EH (cell line): ENCODE data around the gene LACRT.
"Not testable (repeated sequence)": the region's sequence is repeated elsewhere in the genome, so short reads cannot be mapped to it uniquely, and the experiment has no call there.

ENCODE experiments used
- DNase-seq: peaks from one replicate; pipeline ENCODE4 v3.0.0-alpha.2; 2015; ENCODE audit warnings: low read depth

Gene LACRT

DNA sequence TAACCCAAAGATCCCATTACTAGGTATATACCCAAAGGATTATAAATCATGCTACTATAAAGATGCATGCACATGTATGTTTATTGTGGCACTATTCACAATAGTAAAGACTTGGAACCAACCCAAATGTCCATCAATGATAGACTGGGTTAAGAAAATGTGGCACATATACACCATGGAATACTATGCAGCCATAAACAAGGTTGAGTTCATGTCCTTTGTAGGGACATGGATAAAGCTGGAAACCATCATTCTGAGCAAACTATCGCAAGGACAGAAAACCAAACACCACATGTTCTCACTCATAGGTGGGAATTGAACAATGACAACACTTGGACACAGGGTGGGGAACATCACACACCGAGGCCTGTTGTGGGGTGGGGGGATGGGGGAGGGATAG is 4.4 kb upstream of the LACRT start:
- DNase-seq, result not testable (repeated sequence)

DNA sequence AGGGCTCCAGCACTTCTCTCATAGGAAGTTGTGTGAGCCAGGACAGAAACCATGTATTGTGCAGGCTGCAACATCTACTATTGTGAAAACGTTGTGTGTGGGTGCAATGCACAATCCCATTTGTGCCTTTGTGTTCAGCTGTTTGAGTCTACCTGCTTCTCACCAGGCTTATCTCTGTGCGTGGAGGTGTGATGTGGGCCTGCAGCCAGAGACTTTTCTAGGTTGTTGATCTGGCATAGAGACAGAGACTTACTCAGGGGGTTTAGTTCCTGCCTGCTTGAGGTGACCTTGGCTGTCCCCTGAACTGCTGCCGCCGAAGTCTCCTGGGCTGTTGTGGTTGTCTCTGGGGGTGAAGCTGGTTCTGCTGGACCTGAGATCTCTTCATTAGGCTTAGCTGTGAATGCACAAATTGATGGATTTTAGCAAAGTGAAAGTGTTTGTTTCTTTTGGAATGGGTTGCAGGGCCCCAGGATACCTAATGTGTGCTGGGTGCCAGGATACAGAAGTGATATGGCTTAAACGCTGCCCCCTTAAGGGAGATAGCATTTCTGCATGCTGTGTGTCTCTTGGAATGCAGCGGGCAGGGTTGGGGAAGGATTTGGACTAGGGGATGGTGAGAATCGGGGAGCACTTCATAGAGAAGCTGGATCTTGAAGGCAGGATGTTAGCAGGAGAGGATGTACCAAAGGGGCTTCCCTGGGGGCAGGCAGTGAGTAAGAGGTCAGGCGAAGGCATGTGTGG is 2.5 kb downstream of the LACRT start:
- no peak for DNase-seq

DNA sequence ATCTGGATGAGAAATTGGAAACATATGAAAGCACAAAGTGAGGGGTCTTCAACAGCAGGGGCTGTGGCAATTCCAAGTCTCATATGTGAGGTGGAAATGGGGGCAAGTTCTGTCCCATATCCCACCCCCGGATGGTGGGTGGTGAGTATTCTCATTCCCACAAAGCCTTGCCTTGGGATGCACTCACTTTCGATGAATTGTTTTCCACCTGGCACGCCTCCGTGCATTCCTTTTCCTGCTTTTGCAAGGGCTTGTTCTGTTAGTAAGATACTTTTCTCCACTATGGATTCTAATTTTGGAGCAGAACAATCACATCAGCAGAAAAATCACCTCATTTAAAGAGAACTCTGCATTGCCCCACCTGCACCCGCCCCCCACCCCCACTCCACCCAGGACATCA is 3.1 kb downstream of the LACRT start:
- no peak for DNase-seq

DNA sequence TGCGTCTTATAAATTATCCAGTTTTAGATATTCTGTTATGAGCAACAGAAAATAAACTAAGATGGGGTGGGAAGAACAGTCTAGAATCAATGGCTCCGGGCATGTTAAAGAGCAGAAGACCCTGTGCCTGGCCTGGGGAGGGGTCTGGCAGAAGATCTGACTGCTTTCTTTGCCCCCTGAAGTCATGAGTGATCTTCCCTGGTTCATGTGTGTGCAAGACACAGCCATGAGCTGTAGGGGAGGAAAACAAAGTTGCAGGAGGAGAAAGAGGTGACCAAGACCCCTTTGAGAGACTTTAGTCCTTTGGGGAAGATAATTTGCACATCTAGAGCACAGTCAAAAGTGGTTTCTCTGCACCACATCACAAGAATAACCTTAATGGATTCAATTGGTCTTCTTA is 4.8 kb downstream of the LACRT start:
- DNase-seq, result no peak

DNA sequence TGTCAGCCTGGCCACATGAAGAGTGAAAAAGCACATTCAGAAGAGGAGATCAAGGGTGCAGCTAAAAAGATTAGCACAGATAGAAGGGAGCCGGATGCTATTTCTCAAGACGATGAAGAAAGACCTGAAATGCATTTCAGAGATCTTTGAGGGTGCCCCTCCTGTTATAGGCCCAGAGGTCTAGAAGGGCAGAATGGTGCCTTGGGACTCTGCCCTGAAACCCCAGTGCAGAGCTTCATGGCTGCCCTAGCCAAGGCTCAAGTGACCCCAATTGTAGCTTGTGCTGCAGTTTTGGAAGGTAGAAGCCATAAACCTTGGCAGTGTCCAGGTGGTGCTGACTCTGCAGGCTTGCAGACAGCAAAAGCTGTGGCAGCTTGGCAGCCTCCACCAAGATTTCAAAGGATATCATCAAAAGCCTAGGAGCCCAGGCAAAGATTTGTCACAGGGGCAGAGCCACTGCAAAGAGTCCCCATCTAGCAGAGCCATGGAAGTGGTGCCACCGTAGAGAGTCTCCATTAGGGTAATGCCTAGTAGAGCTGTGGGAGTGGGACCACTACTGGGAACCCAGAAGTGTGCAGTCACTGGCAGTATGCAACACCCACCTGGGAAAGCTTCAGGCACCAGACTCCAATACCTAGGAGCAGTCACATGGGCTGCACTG is 6.4 kb downstream of the LACRT start:
- no peak for DNase-seq

DNA sequence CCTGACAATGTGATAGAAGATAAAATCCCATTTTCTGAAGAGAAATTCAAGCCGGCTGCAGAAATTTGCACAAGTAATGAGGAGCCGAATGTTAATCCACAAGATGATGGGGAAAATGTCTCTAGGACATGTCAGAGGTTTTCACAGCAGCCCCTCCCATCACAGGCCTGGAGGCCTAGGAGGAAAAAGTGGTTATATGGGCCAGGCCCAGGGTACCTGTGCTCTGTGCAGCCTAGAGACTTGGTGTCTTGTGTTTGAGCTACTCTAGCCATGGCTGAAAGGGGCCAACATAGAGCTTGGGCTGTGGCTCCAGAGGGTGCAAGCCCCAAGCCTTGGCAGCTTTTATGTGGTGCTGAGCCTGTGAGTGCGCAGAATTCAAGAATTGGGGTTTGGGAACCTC is 7.4 kb downstream of the LACRT start:
- no peak for DNase-seq

DNA sequence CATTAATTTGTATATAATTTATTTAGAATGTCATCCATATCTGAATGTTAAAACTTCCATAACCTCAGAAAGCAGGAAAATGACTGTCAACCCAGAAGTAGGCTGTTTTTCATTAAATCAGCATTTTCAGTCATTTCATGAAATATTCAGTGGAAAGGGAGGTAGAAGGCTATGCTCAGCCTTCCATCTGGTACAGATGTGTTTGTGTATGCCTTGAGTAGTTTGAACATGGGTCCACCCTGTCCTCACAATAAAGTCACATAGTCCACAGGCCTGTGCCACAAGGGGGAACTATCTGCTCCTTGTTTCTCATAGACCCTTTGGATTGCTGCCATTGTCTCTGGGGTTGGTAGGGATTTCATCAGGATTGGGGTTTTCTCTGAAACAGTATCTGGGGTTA is 9.1 kb downstream of the LACRT start:
- DNase-seq, result no peak

DNA sequence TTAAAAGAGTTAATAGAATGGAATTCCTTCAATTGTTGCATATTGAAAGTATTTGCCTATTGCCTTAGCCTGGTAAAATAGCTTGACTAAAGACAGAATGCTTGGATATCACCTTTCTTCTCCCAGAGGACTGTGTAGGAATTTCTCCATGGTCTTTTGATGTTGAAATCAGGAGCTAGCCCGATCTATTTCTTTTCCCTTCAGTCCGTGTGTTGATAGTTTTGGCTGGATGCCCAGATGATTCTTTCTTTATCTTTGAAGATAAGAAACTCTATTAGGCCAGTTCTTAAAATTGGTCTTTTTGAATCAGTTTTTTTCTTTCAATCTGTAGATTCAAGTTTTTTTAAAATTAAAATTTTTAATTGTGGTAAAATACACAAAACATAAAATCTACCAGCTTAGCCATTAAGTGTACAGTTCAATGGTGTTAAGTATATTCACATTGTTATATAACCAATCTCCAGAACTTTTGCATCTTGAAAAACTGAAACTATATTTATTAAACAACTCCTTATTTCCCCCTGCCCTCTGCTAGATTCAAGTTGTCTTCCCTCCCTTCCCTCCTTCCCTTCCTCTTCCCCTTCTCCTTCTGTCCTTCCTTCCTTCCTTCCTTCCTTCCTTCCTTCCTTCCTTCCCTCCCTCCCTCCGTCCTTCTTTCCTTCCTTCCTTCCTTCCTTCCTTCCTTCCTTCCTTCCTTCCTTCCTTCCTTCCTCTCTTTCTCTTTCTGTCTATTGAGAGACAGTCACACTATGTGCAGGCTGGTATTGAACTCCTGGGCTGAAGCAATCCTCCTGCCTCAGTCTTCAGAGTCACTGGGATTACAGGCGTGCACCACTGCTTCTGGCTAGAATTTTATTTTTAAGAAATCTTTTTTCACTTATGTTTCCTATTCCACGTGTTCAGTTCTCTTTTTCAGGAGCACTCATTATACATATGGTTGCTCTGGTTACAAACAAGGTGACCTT is 10.1 kb downstream of the LACRT start:
- DNase-seq, result no peak

DNA sequence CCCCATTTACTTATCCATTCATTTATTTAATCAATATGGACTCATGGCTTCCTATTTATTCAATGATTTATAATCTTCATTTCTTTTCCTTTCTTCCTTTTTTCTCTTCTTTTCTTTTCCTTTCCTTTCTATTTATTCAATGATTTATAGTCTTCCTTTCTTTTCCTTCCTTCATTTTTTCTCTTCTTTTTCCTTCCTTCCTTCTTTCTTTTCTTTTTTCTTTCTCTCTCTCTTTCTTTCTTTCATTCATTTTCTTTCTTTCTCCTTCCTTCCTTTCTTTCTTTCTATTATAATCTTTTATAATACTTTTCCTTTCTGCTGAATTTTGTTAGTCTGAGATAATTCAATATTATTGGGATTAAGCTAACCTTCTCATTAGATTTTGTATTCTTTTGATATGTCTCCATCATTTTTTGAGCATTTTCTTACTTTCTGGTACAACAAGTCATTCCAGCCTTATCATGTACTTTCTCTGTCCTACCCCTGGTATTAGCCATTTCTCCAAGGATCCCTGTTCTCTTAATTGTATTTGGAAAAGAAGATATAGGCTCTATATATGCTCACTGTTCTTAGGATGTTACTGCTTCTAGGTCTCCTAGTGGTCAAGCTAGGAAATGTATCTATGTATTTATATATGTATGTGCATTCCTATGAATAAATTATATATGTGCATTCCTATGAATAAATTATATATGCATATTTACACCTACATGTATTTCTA is 12.1 kb downstream of the LACRT start:
- peak; percentile 3 for DNase-seq

DNA sequence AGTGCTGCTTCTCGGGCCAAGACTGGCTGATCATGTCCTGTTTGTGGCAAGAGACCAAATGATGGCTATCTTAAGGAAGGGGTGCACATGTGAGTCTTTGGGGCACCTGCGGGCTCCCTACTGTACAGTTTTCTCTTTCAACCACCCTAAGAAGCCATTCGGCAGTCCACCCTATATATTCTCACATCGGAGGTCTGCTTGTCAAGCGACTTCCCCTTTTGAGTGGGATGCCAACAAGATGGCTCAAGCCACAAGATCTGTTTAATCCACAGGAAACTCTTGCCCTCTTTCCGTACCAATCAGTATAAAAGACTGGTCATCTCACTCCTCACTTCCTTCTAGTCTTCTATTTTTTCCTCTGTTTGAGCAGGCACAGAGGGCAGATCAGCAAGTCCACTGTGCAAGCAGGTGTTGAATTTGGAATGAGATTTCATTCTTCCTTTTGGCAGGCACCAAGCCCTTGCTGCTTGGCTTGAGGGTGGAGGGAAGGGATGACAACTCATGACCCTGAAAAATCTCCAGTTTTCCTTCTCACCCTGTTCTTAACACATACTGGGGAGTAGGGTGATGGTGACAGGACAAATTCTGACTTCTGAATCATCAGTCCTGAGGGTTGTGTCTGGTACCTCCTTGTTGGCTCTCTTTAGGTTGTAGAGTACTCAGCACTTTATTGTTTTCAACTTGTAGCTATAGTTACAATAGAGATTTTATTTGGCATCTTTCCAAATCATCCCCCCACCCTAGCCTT is 17.6 kb downstream of the LACRT start:
- DNase-seq, result no peak

DNA sequence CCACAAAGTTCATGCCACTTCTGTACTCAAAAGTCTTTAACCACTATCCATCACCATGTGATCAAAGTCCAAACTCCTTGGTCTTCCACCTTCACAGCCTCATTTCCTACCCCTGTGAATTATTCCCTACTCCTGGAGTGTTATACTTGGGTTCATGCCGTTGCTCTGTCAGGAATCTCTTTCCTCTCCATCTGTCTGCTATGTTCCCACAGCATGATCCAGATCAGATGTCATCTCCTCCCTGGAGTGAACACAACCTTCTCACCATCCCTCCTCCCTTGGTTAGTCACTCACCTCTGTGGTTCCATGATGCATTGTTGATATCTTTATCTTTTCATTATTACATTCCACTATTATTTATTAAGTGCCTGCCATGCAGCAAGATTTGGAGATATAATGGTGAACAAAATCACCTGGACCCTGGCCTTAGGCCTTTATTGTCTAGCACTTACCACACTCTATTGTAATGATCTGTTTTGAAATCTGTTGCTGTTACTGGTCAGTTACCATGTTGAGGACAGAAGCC is 22.4 kb downstream of the LACRT start:
- no peak for DNase-seq

DNA sequence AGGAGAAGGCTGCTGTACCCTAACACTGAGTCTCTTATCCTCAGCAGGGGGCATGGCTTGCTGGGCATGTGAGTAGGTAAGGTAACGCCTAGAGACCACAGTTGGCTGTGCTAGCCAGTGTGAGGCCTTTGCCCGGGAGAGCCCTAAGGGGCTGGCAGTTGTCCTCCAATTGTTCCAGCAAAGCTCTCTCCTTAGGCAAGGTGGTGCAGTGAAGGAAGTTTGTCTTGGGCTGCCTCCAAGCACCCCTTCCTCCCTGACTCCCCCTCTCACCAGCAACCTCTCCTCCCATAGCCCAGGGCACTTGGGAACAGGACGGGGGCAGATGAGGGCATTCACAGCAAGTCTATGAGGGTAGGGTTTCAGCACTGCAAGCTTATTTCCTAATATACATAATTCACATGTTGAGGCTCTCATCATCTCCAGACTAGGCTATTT is 23.0 kb downstream of the LACRT start:
- no peak for DNase-seq

DNA sequence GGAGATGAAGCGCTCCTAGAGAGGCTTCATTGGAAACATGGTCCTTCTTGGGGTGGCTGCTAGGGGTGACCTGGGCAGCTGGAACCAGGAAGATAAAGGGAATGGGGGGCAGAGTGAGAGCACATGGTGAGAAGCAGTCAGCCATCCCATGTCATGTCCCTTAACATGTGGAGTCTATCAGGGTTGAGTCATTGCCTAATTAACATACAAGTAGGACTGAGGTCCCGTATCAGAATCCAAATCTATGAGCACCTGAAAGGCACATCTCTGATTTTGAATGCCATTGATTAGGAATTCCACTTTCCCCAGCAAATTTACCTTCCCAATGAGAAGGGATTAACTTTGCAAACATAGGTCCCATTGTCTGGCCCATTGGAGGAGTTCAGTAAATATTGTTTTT is 25.9 kb downstream of the LACRT start:
- no peak for DNase-seq

DNA sequence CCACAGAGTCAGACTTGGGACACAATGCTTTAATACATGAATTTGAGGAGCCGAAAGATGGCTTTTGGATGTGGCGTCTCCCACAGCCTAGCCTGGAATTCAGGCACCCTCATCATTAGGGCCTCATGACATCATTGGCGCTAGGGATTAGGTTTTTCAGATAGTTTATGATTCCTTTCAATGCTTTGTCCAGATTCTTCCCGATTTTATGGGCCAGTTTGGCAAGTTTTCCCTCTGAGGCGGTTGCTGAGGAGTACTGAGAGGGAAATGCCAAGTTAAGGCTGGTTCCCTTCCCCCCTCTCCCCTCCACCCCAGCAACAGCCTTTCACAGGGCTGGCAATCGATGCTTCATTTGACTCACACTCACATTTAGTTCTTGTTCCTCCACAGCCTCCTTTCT is 26.5 kb downstream of the LACRT start:
- DNase-seq, result no peak

DNA sequence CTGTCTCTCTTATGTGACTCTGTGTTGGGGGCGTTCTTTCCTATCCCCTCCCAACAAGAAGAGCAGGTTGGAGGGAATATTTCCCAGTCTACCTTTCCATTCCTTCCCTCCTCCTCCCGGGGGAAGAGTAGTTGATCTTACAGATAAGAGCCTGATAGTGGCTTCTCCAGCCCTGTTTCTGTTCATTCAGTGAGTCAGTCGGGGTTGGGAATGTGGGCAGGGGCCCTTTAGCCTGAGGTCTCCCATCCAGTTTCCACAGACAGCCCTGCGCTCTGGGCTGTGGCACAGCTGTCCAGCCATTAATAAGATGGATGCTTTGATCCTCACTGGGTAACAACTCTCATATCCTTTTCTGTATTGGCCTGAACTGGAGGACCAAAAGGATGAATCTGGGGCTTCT is 28.1 kb downstream of the LACRT start:
- DNase-seq, result no peak

DNA sequence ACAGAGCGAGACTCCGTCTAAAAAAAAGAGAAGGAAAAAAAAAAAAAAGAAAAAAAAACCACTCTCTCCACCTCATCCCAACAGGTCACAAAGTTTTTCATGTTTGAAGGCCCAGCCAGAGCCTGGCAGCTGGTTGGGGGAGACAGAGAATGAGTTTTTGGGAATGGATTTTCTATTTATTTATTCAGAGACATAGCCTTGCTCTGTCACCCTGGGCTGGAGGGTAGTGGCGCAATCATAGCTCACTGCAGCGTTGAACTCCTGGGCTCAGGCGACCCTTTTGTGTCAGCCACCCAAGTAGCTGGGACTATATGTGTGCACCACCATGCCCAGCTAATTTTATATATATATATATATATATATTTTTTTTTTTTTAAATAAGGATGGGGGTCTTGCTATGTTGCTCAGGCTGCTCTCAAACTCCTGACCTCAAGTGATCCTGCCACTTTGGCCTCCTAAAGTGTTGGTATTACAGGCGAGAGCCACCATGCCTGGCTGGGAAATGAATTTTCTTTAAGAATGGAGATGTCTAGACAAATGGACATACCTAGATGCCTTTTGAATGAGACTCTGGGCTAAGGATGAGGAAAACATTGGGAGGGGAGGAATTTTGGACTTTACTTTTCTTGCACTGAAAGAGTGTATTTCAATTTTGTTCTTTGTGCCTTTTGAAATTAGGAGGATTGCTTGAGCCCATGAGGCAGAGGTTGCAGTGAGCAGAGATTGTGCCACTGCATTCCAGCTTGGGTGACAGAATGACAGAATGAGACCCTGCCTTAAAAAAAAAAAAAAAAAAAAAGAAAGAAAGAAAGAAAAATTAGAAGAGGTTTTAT is 29.3 kb downstream of the LACRT start:
- no peak for DNase-seq

DNA sequence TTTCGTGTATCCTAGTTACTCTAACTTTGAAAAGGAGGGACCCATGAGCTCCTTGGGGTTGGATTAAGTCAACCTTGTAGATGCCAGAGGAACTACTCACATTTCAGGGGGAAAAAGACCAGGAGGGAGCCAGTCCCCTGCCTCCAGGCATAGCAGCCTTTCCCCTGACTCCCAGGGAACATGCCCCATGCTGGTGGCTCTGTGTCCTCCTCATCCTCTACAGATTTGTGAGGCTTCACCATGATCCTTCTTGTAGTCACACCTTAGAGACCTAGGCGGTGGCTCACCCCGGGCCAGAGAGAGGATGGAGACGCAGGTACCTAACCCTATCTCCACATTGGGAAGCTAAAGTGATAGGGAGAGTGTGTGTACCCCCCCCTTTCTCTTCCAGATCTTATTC is 30.3 kb downstream of the LACRT start:
- DNase-seq, result no peak

DNA sequence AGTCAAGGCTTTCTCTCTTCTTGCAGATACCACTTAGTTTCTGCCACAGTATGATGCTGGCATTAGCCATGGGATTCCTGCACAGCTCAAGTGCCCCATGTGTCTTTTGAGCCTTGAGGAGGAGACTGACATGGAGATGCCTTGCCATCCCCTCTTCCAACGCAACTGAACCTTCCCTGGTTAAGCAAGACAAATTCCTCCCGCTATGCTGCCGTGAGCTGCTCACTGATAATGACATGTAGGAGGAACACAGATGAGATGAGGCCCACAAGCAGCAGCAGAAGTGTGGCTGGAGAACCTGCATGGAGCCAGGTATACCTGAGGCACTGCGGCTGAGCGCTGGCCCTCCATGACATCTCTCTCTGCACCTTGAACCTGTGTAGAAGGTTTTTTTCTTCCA is 30.8 kb downstream of the LACRT start:
- no peak for DNase-seq

DNA sequence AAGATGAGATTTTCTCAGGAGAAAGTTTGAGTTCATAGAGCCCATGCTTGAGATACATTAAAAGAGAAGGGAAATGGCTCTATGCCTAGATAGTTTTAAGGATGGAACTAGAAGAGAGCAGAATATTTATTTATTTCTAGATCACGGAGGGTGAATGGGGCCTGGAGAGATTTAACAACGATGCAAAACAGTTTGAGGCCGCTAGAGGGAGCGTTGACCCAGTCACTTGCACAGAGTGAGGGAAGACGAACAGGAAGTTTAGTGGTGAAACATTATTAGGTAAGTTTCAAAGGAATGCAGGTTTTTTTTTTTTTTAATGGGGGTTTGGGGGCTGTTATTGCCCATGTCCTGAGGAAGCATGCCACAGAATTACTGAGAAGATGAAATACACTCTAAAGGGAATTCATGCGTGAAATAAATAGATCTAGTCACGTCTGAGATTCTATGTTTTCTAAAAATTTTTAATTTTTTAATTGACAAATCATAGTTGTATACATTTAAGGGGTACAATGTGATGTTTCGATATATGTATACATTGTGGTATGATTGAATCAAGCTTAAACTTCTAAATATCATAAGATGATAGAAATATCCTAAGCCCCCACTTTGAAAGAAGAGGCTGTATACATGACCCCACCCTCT is 31.4 kb downstream of the LACRT start:
- peak; percentile 73 for DNase-seq

DNA sequence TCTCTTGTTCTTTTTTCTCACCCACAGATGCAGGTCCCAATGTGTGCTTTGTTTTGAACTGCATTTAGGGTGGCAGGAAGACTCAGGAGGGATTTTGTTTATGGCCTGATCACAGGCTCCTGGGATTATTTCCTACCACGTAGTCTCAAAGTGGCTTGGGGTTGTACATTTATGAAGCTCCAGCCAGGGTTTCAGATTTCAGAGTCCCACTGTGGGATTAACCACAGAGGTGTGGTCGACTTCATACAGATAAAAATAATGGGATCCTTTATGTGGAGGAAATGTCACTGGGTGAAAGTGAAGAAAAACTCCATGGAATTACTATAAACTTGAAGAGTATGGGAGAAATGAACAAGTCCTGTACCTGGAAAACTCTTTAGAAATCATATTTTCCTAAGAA is 32.0 kb downstream of the LACRT start:
- no peak for DNase-seq
